Astrocyte (in vitro differentiated cells and primary cell): ENCODE results near the gene PTPRE. TPM values are rescaled to one million over a fixed set of nuclear protein-coding genes. Genes with fewer than 3 reads are reported as not detected.

Experiments
- DNase-seq: peaks from one replicate; pipeline ENCODE4 v3.0.0-alpha.2; 2010; ENCODE audit warnings: low read depth
- FAIRE-seq: peaks from 2 replicates; lab custom pipeline; 2011; peaks lifted over from hg19 to GRCh38; lab: Jason Lieb, UNC
- H2AFZ ChIP-seq: 2 replicates; pipeline ENCODE4 v1.6.0; 2012; ENCODE audit warnings: low read depth, low read length, inconsistent platforms
- H3K27ac ChIP-seq: 2 replicates; pipeline ENCODE4 v1.5.1; 2011; ENCODE audit warnings: low read depth, low read length, inconsistent platforms
- H3K27me3 ChIP-seq: 2 replicates; pipeline ENCODE4 v1.6.0; 2011; ENCODE audit warnings: low read length, inconsistent platforms; ENCODE audit not compliant: insufficient read depth
- H3K36me3 ChIP-seq: 2 replicates; pipeline ENCODE4 v1.5.1; 2011; ENCODE audit warnings: low read length, inconsistent platforms; ENCODE audit not compliant: insufficient read depth
- H3K4me1 ChIP-seq: 2 replicates; pipeline ENCODE4 v1.5.1; 2011; ENCODE audit warnings: low read length, inconsistent platforms; ENCODE audit not compliant: insufficient read depth
- H3K4me2 ChIP-seq: 2 replicates; pipeline ENCODE4 v1.6.0; 2012; ENCODE audit warnings: low read length, inconsistent platforms
- H3K4me3 ChIP-seq: 2 replicates; pipeline ENCODE4 v1.5.1; 2011; ENCODE audit warnings: low read depth, mild to moderate bottlenecking, low read length, inconsistent platforms; ENCODE audit not compliant: insufficient read depth
- H3K79me2 ChIP-seq: 2 replicates; pipeline ENCODE4 v1.6.0; 2012; ENCODE audit warnings: mild to moderate bottlenecking, low read length, inconsistent platforms; ENCODE audit not compliant: insufficient read depth
- H3K9ac ChIP-seq: 2 replicates; pipeline ENCODE4 v1.6.0; 2012; ENCODE audit warnings: mild to moderate bottlenecking, low read length, inconsistent platforms
- H3K9me3 ChIP-seq: 2 replicates; pipeline ENCODE4 v1.5.1; 2012; ENCODE audit warnings: low read depth, mild to moderate bottlenecking, low read length, inconsistent platforms; ENCODE audit not compliant: insufficient read depth
- H4K20me1 ChIP-seq: 2 replicates; pipeline ENCODE4 v1.6.0; 2012; ENCODE audit warnings: low read length, inconsistent platforms; ENCODE audit not compliant: insufficient read depth
- H3K27ac Mint-ChIP-seq: one replicate; pipeline ENCODE4 v1.8.0; 2021; ENCODE audit warnings: mild to moderate bottlenecking, mixed read lengths; ENCODE audit not compliant: unreplicated experiment
- H3K27me3 Mint-ChIP-seq: one replicate; pipeline ENCODE4 v1.8.0; 2021; ENCODE audit warnings: low read depth, mixed read lengths; ENCODE audit not compliant: unreplicated experiment
- H3K36me3 Mint-ChIP-seq: one replicate; pipeline ENCODE4 v1.8.0; 2021; ENCODE audit warnings: low read depth, mixed read lengths; ENCODE audit not compliant: unreplicated experiment
- H3K4me1 Mint-ChIP-seq: one replicate; pipeline ENCODE4 v1.8.0; 2021; ENCODE audit warnings: low read depth, mixed read lengths; ENCODE audit not compliant: unreplicated experiment
- H3K4me3 Mint-ChIP-seq: one replicate; pipeline ENCODE4 v1.8.0; 2021; ENCODE audit warnings: mild to moderate bottlenecking, moderate library complexity, mixed read lengths; ENCODE audit not compliant: unreplicated experiment
- H3K9me3 Mint-ChIP-seq: one replicate; pipeline ENCODE4 v1.8.0; 2021; ENCODE audit warnings: mild to moderate bottlenecking, mixed read lengths; ENCODE audit not compliant: unreplicated experiment
- CTCF ChIP-seq: IDR thresholded peaks from 2 replicates; pipeline ENCODE4 v1.5.1; 2011; ENCODE audit warnings: low read depth, mild to moderate bottlenecking, inconsistent platforms, low read length, moderate library complexity; ENCODE audit not compliant: insufficient read depth
- EZH2 ChIP-seq: IDR thresholded peaks from 2 replicates; pipeline ENCODE4 v1.6.1; 2012; ENCODE audit warnings: mild to moderate bottlenecking, low read length, inconsistent platforms; ENCODE audit not compliant: insufficient read depth
- total RNA-seq: library from RNA; stranded (reverse); gene quantifications from 2 replicates; pipeline ENCODE4 v1.2.1, GENCODE V29; 2021

PTPRE gene
- total RNA-seq, 1 donor from 2014 or later, result 14.1 TPM

- H2AFZ ChIP-seq, result no peak overlapping the region
- no peak for TF ChIP-seq EZH2
- no peak for TF ChIP-seq CTCF
- Mint-ChIP-seq H3K4me3 (no peak overlapping the region), H3K36me3 (peaks cover 26% of the 10 kb centered on the region), H3K27ac (no peak overlapping the region), H3K27me3 (no peaks in the 10 kb centered on the region), H3K4me1 (peaks cover 13% of the 10 kb centered on the region), H3K9me3 (peaks cover 6% of the 10 kb centered on the region)
- no peaks in the 10 kb centered on the region for H3K27me3 ChIP-seq
- no peaks in the 10 kb centered on the region for H3K79me2 ChIP-seq
- H3K9me3 ChIP-seq, result no peaks in the 10 kb centered on the region
- H3K4me3 ChIP-seq, result no peak overlapping the region
- DNase-seq (no peak), FAIRE-seq (no peak)
- no peaks in the 10 kb centered on the region for H3K36me3 ChIP-seq
- no peak overlapping the region for H3K4me2 ChIP-seq
- peaks cover 3% of the 10 kb centered on the region for H4K20me1 ChIP-seq
- no peak overlapping the region for H3K9ac ChIP-seq
- H3K27ac ChIP-seq, result no peak overlapping the region
- H3K4me1 ChIP-seq, result peaks cover 11% of the 10 kb centered on the region
Measured at GRCh38 chr10:128051548-128051947, 144.6 kb downstream of the PTPRE start.

GRCh38 chr10:128052696-128053095 is 145.8 kb downstream of the PTPRE start:
- Mint-ChIP-seq H3K9me3 (peaks cover 6% of the 10 kb centered on the region), H3K27me3 (no peaks in the 10 kb centered on the region), H3K36me3 (peaks cover 30% of the 10 kb centered on the region), H3K4me3 (no peak overlapping the region), H3K4me1 (peaks cover 13% of the 10 kb centered on the region), H3K27ac (no peak overlapping the region)
- Histone ChIP-seq H3K4me2 (no peak overlapping the region), H4K20me1 (peaks cover 3% of the 10 kb centered on the region), H3K4me1 (peaks cover 7% of the 10 kb centered on the region), H3K79me2 (no peaks in the 10 kb centered on the region), H2AFZ (no peak overlapping the region), H3K27me3 (no peaks in the 10 kb centered on the region), H3K27ac (no peak overlapping the region), H3K9ac (no peak overlapping the region), H3K9me3 (no peaks in the 10 kb centered on the region), H3K36me3 (no peaks in the 10 kb centered on the region), H3K4me3 (no peak overlapping the region)
- FAIRE-seq, result no peak
- DNase-seq, result no peak
- TF ChIP-seq CTCF, result no peak
- no peak for TF ChIP-seq EZH2

- Histone ChIP-seq H3K4me3 (no peak overlapping the region), H3K36me3 (no peaks in the 10 kb centered on the region), H3K4me1 (no peaks in the 10 kb centered on the region), H3K79me2 (no peaks in the 10 kb centered on the region), H3K9ac (no peak overlapping the region), H4K20me1 (no peaks in the 10 kb centered on the region), H3K27me3 (no peaks in the 10 kb centered on the region), H3K4me2 (no peak overlapping the region), H2AFZ (no peak overlapping the region), H3K27ac (no peak overlapping the region), H3K9me3 (no peaks in the 10 kb centered on the region)
- H3K9me3 Mint-ChIP-seq, result peaks cover 6% of the 10 kb centered on the region
- TF ChIP-seq CTCF (no peak), EZH2 (no peak)
- no peak for DNase-seq
- H3K4me3 Mint-ChIP-seq, result no peak overlapping the region
- H3K4me1 Mint-ChIP-seq, result peaks cover 6% of the 10 kb centered on the region
- no peaks in the 10 kb centered on the region for H3K27me3 Mint-ChIP-seq
- no peak overlapping the region for H3K27ac Mint-ChIP-seq
- FAIRE-seq, result no peak
- peaks cover 35% of the 10 kb centered on the region for H3K36me3 Mint-ChIP-seq
Measured at GRCh38 chr10:128053356-128053755, 146.5 kb downstream of the PTPRE start.
